Left cardiac atrium (tissue), 4 donors: ENCODE results near the gene SLC27A1. TPM values are rescaled to one million over a fixed set of nuclear protein-coding genes. Genes with fewer than 3 reads are reported as not detected.
"Not testable (repeated sequence)": the region's sequence is repeated elsewhere in the genome, so short reads cannot be mapped to it uniquely, and the experiment has no call there.

Experiments used
- ATAC-seq, 2 donors: fragments of 200-7000 bp; cut with Tn5 transposase; one replicate each; pipeline ENCODE4 v1.9.1; 2020; ENCODE audit warnings: mild to moderate bottlenecking in 2 of 2, moderate library complexity in 2 of 2
- DNase-seq: peaks from one replicate; pipeline ENCODE4 v3.0.0-alpha.2; 2020
- intact Hi-C, 2 donors: fragments of 100-400 bp; cut with DNase I; formaldehyde crosslinking; loops; one replicate each; pipeline versions ENCODE4 v1.14.1 to v1.15.1; 2022 to 2023
- total RNA-seq, 2 donors: library from RNA; stranded (reverse); fragmentation: NEBNext Ultra II Directional; extraction: Animal tissue kit (Norgen Biotek cat#: 25700); gene quantifications; one replicate each; pipeline ENCODE4 v1.2.1, GENCODE V29; 2021
- donor health status: DM: no; HTN: yes; CAD: no.
- donor health status: DM: no; HTN: yes; CAD: no; lungs with severe emphysema.
- donor health status: DM: yes; HTN: yes; CAD: no.
- donor health status: Dilated cardiomyopathy.

SLC27A1 gene
- total RNA-seq, 2 donors from 2014 or later, result 33.4 to 55.1 TPM

DNA sequence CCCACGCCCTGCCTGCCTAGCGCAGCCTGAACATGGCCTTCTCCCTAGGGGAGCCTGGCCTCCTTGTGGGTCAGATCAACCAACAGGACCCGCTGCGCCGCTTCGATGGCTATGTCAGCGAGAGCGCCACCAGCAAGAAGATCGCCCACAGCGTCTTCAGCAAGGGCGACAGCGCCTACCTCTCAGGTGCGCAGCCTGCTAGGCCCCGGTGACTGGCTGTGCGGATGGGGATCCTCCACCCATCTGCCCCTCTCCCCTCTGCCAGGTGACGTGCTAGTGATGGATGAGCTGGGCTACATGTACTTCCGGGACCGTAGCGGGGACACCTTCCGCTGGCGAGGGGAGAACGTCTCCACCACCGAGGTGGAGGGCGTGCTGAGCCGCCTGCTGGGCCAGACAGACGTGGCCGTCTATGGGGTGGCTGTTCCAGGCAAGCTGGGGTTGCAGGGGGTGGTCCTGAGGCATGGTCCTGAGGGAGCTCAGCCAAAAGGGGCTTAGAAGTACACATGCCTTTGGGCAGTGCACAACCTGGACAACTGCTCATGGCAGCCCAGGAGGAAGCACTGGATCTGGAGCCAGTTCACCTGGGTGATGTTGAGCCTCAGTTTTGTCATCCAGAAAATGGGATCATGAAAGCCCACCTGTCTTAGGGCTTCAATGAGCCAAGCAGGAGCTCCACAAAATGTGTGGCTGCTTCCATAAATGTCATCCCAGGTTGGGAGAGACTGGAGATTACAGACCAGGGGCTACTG is 30.3 kb downstream of the SLC27A1 start:
- DNase-seq (no peak), ATAC-seq (no peak)
- intact Hi-C loops, result no loop called here

DNA sequence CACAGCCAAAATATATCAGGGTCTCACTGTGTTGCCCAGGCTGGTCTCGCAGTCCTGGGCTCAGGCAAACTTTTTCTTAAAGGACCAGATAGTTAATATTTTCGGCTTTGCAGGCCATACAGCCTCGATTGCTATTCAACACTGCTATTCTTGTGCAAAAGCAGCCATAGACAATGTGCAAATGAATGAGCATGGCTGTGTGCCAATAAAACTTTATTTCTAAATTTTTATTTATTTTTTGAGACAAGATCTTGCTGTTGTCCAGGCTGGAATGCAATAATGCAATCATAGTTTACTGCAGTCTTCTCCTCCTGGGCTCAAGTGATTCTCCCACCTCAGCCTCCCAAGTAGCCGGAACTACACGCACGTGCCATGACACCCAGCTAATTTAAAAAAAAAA is 32.9 kb downstream of the SLC27A1 start:
- DNase-seq (no peak), ATAC-seq (no peak)
- intact Hi-C loops, result no loop called here

DNA sequence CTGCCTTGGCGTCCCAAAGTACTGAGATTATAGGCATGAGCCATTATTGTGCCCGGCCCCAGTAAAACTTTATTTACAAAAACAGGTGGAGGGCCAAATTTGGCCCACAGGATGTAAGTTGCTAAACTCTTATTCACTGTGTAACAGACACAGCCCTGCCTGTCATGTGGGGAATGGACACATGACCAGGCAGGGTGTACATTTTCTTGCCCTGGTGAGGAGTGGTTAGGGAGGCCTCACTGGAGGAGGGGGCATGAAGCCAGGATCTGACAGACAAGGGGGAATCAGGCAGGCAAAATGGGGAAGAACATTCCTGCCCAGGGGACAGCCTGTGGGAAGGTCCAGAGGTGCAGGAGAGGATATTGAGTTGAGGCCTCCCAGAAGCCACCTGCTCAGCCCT is 33.7 kb downstream of the SLC27A1 start:
- intact Hi-C loops, result no loop called here
- no peak for ATAC-seq
- DNase-seq, result no peak

- DNase-seq, result no peak
- intact Hi-C loops, result no loop called here
Measured at GRCh38 chr19:17504456-17504855, 34.1 kb downstream of the SLC27A1 start.

DNA sequence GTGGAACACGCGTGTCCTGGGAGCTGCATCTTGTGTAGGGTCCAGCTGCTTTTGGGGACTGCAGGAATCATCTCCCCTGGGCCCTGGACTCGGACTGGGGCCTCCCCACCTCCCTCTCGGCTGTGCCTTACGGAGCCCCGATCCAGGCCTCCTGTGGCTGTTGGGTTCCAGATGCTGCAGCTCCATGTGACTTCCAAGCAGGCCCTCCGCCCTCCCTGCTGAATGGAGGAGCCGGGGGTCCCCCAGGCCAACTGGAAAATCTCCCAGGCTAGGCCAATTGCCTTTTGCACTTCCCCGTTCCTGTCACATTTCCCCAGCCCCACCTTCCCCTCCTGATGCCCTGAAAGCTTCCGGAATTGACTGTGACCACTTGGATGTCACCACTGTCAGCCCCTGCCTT is 34.9 kb downstream of the SLC27A1 start:
- no peak for DNase-seq
- peak in 1 of 2 donors; percentile 19 for ATAC-seq
- intact Hi-C loops, result no loop called here

More at GRCh38 chr19:17504456-17504855, 34.1 kb downstream of the SLC27A1 start:
- no peak for ATAC-seq

DNA sequence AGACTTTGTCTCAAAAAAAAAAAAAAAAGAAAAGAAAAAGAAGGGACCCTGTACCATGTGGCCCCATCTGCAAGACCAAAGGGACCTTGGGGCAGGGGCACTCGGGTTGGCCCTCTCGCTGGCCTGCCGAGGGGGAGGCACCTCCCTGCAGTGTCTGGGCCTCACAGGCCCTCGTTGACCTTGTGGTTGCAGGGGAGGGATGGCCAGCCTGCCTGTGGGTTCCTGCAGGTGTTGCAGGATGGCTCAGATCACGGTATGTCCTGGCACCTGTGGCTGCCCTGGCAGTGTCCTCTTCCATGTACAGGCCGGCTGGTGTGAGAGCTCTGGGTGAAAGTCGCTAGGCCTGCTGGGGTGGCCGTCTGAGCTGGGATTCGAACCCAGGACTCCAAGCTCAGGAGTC is 36.4 kb downstream of the SLC27A1 start:
- ATAC-seq (no peak), DNase-seq (no peak)
- intact Hi-C loops, result no loop called here

DNA sequence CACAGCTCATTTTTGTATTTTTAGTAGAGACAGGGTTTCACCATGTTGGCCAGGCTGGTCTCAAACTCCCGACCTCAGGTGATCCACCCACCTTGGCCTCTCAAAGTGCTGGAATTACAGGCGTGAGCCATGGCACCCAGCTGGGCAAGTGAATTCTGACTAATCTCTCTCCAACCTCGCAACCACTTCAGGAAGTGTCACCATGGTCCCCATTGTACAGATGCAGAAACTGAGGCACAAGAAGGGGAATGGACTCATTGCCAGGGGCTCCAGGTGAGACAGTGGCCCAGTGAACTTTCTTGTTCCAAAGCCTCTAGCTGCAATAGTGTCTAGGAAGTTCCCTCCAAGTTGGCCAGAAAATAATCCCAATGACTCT is 38.2 kb downstream of the SLC27A1 start:
- DNase-seq, ATAC-seq, intact Hi-C loops: not testable (repeated sequence)

GRCh38 chr19:17510220-17510993 is 40.1 kb downstream of the SLC27A1 start:
- intact Hi-C loops, result no loop called here
- ATAC-seq, result no peak
- DNase-seq, result no peak

GRCh38 chr19:17511724-17512573 is 41.6 kb downstream of the SLC27A1 start:
- peak; percentile 92 for DNase-seq
- intact Hi-C loops, result no loop called here
- peak; percentile 82 to 84 for ATAC-seq

DNA sequence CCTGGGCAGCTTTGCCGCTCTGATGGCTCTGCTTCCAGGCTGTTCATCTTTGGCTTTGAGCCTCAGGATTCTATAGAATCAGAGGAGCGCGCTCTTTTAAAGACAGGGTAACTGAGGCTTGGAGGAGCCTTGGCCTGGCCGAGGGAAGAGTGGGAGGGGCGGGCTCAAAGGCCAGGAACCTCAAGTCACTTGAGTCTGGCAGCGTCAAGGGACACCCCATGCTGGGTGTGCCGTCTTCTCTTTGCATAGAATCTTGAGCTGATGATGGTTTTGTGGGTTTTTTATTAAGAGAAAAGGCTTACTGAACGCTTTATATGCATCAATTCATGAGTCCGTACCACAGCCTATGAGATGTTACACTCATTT is 42.2 kb downstream of the SLC27A1 start:
- intact Hi-C loops, result no loop called here
- no peak for ATAC-seq
- DNase-seq, result no peak

- DNase-seq (no peak), ATAC-seq (no peak)
- intact Hi-C loops, result no loop called here
Measured at GRCh38 chr19:17515408-17516149, 45.3 kb downstream of the SLC27A1 start.

GRCh38 chr19:17517898-17518297 is 47.6 kb downstream of the SLC27A1 start:
- no peak for DNase-seq

GRCh38 chr19:17518654-17519053 is 48.3 kb downstream of the SLC27A1 start:
- intact Hi-C loops, ATAC-seq, DNase-seq: not testable (repeated sequence)

More at GRCh38 chr19:17517898-17518297, 47.6 kb downstream of the SLC27A1 start:
- intact Hi-C loops, result no loop called here
- ATAC-seq, result no peak

GRCh38 chr19:17519967-17520366 is 49.6 kb downstream of the SLC27A1 start:
- DNase-seq (no peak), ATAC-seq (no peak)
- intact Hi-C loops, result no loop called here

DNA sequence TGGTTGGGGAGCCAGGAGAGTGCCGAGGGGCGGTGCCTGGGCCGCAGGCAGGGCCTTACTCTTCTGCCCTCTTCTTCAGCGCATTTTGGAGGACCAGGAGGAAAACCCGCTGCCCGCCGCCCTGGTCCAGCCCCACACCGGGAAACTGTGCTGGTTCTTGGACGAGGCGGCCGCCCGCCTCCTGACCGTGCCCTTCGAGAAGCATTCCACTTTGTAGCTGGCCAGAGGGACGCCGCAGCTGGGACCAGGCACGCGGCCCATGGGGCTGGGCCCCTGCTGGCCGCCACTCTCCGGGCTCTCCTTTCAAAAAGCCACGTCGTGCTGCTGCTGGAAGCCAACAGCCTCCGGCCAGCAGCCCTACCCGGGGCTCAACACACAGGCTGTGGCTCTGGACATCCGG is 50.5 kb downstream of the SLC27A1 start:
- no peak for ATAC-seq
- DNase-seq, result no peak
- intact Hi-C loops, result no loop called here

- intact Hi-C loops, result no loop called here
- ATAC-seq (peak; percentile 64 to 77), DNase-seq (peak; percentile 65)
Measured at GRCh38 chr19:17522988-17523872, 52.9 kb downstream of the SLC27A1 start.

DNA sequence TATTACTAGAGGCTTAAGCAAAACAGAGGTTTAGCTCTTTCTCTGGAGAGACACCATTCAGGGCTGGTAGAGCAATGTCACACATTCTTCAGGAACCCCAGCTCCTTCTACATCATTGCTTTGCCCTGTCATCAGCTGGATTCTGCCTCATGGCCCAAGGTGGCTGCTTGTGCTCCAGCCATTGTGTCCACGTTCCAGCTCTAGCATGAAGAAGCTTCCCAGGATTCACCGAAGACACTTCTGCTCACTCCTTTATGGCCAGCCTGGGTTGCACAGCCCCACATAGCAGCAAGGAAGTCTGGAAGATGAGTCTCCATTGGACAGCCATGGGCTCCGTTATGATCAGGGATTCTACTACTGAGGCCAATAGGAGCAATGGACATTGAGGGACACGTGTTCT is 54.3 kb downstream of the SLC27A1 start:
- intact Hi-C loops, result no loop called here
- DNase-seq, result no peak
- ATAC-seq, result no peak

DNA sequence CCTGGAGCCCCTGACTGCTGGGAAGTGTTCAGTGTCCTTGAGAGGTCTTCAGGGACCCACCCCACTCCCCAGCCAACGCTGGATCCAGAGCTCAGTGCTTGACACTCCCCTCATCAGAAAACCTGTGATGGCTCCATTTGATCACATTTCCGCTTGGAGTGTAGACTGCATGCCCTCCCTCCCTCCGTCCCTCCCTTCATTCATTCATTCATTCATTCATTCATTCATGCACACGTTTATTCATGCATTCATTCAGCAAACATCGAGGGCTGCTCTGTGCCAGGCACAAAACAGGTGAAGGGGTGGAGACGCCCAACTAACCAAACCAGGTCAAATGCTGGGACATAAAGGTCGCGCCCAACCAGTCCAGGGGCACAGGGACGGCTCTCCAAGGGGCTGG is 54.8 kb downstream of the SLC27A1 start:
- intact Hi-C loops, result no loop called here
- ATAC-seq, result no peak
- DNase-seq, result no peak
